Measurements from ENCODE around the gene TMEM266. TPM values are rescaled to one million over a fixed set of nuclear protein-coding genes. Genes with fewer than 3 reads are reported as not detected.

TMEM266 gene
- total and polyA plus RNA-seq, 9 donors, result 0.13 to 0.95 (median 0.47) TPM

- 43% methylated on average over 3 of the region's 4 CpGs for WGBS (ENCODE audit: insufficient coverage)
- H3K36me3 ChIP-seq (ENCODE audit: control insufficient read depth, insufficient read depth, low read length), result peaks cover 26% of the 10 kb centered on the region
Observed at GRCh38 chr15:76206325-76206976, 146.7 kb downstream of the TMEM266 start.

GRCh38 chr15:76208084-76208785, 148.4 kb downstream of the TMEM266 start:
- Histone ChIP-seq H3K4me1 (ENCODE audit: control insufficient read depth, insufficient read depth, low read length) (peaks cover 11% of the 10 kb centered on the region), H3K27me3 (ENCODE audit: control insufficient read depth, insufficient read depth, low read length) (no peaks in the 10 kb centered on the region), H3K36me3 (ENCODE audit: control insufficient read depth, insufficient read depth, low read length) (peaks cover 38% of the 10 kb centered on the region), H3K9me3 (replicated peaks; ENCODE audit: control insufficient read depth, low read depth, low read length) (no peaks in the 10 kb centered on the region), H3K27ac (ENCODE audit: low read length) (no peak overlapping the region), H3K4me3 (ENCODE audit: low read length) (no peak overlapping the region)
- 79% methylated on average over 5 of the region's 8 CpGs for WGBS (ENCODE audit: insufficient coverage)
- no peak for DNase-seq

More at GRCh38 chr15:76206325-76206976, 146.7 kb downstream of the TMEM266 start:
- no peak overlapping the region for H3K4me3 ChIP-seq (ENCODE audit: low read length)
- peaks cover 11% of the 10 kb centered on the region for H3K4me1 ChIP-seq (ENCODE audit: control insufficient read depth, insufficient read depth, low read length)
- no peaks in the 10 kb centered on the region for H3K9me3 ChIP-seq (replicated peaks; ENCODE audit: control insufficient read depth, low read depth, low read length)
- peak; percentile 54 for DNase-seq
- H3K27ac ChIP-seq (ENCODE audit: low read length), result no peak overlapping the region
- no peaks in the 10 kb centered on the region for H3K27me3 ChIP-seq (ENCODE audit: control insufficient read depth, insufficient read depth, low read length)

GRCh38 chr15:76208786-76209424, 149.1 kb downstream of the TMEM266 start:
- H3K4me3 ChIP-seq (ENCODE audit: low read length), result no peak overlapping the region
- H3K27ac ChIP-seq (ENCODE audit: low read length), result no peak overlapping the region
- no peaks in the 10 kb centered on the region for H3K27me3 ChIP-seq (ENCODE audit: control insufficient read depth, insufficient read depth, low read length)
- H3K36me3 ChIP-seq (ENCODE audit: control insufficient read depth, insufficient read depth, low read length), result peaks cover 45% of the 10 kb centered on the region
- DNase-seq, result no peak
- no peaks in the 10 kb centered on the region for H3K9me3 ChIP-seq (replicated peaks; ENCODE audit: control insufficient read depth, low read depth, low read length)
- WGBS (ENCODE audit: insufficient coverage), result 60% methylated on average over 2 of the region's 2 CpGs
- peaks cover 11% of the 10 kb centered on the region for H3K4me1 ChIP-seq (ENCODE audit: control insufficient read depth, insufficient read depth, low read length)

- DNase-seq, result no peak
- 100% methylated on average over 1 of the region's 1 CpG for WGBS (ENCODE audit: insufficient coverage)
- no peaks in the 10 kb centered on the region for H3K27me3 ChIP-seq (ENCODE audit: control insufficient read depth, insufficient read depth, low read length)
- peaks cover 50% of the 10 kb centered on the region for H3K36me3 ChIP-seq (ENCODE audit: control insufficient read depth, insufficient read depth, low read length)
- H3K9me3 ChIP-seq (replicated peaks; ENCODE audit: control insufficient read depth, low read depth, low read length), result no peaks in the 10 kb centered on the region
- peaks cover 11% of the 10 kb centered on the region for H3K4me1 ChIP-seq (ENCODE audit: control insufficient read depth, insufficient read depth, low read length)
- no peak overlapping the region for H3K27ac ChIP-seq (ENCODE audit: low read length)
- H3K4me3 ChIP-seq (ENCODE audit: low read length), result no peak overlapping the region
Observed at GRCh38 chr15:76209523-76209922, 149.7 kb downstream of the TMEM266 start.

DNA sequence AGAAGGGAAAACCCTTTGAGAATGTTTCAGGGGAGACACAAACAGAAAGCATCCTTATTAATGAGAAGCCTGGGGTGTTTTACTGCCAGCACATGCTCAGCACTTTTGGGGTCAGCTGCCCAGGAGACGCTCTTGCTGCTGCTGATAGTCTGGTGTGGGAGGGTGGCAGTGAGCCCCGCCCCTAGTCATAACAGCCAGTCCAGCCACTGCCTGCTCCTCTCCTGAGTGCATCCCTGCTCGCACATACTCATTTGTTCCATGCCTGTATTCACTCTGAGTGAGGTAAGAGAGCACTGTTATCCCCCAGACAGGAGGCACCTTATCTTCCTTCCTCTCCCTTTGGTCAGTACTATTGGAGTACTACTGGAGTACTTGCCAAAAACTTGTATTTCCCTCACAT, 150.2 kb downstream of the TMEM266 start:
- Histone ChIP-seq H3K27me3 (ENCODE audit: control insufficient read depth, insufficient read depth, low read length) (no peaks in the 10 kb centered on the region), H3K4me3 (ENCODE audit: low read length) (no peak overlapping the region), H3K4me1 (ENCODE audit: control insufficient read depth, insufficient read depth, low read length) (peaks cover 8% of the 10 kb centered on the region), H3K9me3 (replicated peaks; ENCODE audit: control insufficient read depth, low read depth, low read length) (no peaks in the 10 kb centered on the region), H3K36me3 (ENCODE audit: control insufficient read depth, insufficient read depth, low read length) (peaks cover 54% of the 10 kb centered on the region), H3K27ac (ENCODE audit: low read length) (no peak overlapping the region)
- no peak for DNase-seq
- WGBS (ENCODE audit: insufficient coverage), result 60% methylated on average over 1 of the region's 3 CpGs

DNA sequence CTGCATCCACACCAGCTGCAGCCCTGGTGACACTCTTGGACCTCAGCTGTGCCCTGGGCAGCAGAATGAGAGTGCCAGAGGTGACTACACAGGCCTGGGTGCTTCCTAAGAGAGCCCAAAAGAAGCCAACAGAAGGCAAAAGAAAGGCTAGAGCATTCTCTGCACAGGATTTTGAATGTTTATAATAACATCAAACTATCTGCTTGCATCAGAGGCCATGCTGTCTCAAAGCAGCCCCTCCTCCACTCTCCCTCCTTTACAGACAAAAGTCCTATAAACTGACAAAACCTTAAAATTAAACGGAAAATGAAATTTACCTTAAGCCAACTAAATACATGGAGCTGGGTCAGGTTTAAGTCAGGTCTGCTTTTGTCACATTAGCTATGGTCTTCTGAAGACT, 155.8 kb downstream of the TMEM266 start:
- H3K36me3 ChIP-seq (ENCODE audit: control insufficient read depth, insufficient read depth, low read length), result peaks cover 49% of the 10 kb centered on the region
- H3K4me3 ChIP-seq (ENCODE audit: low read length), result no peak overlapping the region
- no peaks in the 10 kb centered on the region for H3K4me1 ChIP-seq (ENCODE audit: control insufficient read depth, insufficient read depth, low read length)
- no peaks in the 10 kb centered on the region for H3K27me3 ChIP-seq (ENCODE audit: control insufficient read depth, insufficient read depth, low read length)
- no peak for DNase-seq
- no CpG with 5 or more reads among the region's 1 CpG for WGBS (ENCODE audit: insufficient coverage)
- peaks cover 3% of the 10 kb centered on the region for H3K9me3 ChIP-seq (replicated peaks; ENCODE audit: control insufficient read depth, low read depth, low read length)
- no peak overlapping the region for H3K27ac ChIP-seq (ENCODE audit: low read length)

GRCh38 chr15:76217029-76217881, 157.5 kb downstream of the TMEM266 start:
- peaks cover 3% of the 10 kb centered on the region for H3K9me3 ChIP-seq (replicated peaks; ENCODE audit: control insufficient read depth, low read depth, low read length)
- H3K36me3 ChIP-seq (ENCODE audit: control insufficient read depth, insufficient read depth, low read length), result peaks cover 37% of the 10 kb centered on the region
- no peaks in the 10 kb centered on the region for H3K4me1 ChIP-seq (ENCODE audit: control insufficient read depth, insufficient read depth, low read length)
- H3K27me3 ChIP-seq (ENCODE audit: control insufficient read depth, insufficient read depth, low read length), result no peaks in the 10 kb centered on the region
- H3K27ac ChIP-seq (ENCODE audit: low read length), result no peak overlapping the region
- H3K4me3 ChIP-seq (ENCODE audit: low read length), result no peak overlapping the region
- DNase-seq, result no peak
- WGBS (ENCODE audit: insufficient coverage), result 51% methylated on average over 3 of the region's 7 CpGs

- DNase-seq, result no peak
- H3K36me3 ChIP-seq (ENCODE audit: control insufficient read depth, insufficient read depth, low read length), result peaks cover 32% of the 10 kb centered on the region
- H3K27me3 ChIP-seq (ENCODE audit: control insufficient read depth, insufficient read depth, low read length), result no peaks in the 10 kb centered on the region
- no peaks in the 10 kb centered on the region for H3K4me1 ChIP-seq (ENCODE audit: control insufficient read depth, insufficient read depth, low read length)
- WGBS (ENCODE audit: insufficient coverage), result 94% methylated on average over 2 of the region's 5 CpGs
- H3K4me3 ChIP-seq (ENCODE audit: low read length), result no peak overlapping the region
- no peak overlapping the region for H3K27ac ChIP-seq (ENCODE audit: low read length)
- peaks cover 3% of the 10 kb centered on the region for H3K9me3 ChIP-seq (replicated peaks; ENCODE audit: control insufficient read depth, low read depth, low read length)
Observed at GRCh38 chr15:76217882-76218217, 158.1 kb downstream of the TMEM266 start.

DNA sequence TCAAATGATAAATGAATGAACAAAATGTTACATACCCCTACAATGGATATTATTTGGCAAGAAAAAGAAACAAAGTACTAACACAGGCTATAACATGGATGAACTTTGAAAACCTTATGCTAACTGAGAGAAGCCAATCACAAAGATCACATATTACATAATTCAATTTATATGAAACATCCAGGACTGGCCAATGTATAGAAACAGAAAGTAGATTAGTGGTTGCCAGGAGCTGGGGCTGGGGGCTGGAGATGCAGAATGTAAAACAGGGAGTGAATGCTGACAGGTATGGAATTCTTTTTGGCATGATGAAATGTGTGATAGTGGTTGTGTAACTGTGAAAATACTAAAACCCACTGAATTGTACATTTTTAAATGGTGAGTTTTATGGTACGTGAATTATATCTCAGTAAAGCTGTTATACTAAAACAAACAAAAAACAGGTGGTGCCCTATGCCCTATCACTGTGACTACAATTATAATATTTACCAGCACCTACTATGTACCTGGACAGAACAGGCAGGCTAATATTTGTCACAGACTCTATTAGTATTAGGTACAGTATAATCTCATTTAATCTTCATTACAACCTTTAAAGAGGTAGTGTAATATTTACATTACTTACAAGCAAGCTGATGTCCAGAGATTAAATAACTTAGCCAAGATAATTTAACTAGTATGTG, 161.4 kb downstream of the TMEM266 start:
- Histone ChIP-seq H3K4me1 (ENCODE audit: control insufficient read depth, insufficient read depth, low read length) (no peaks in the 10 kb centered on the region), H3K27ac (ENCODE audit: low read length) (no peak overlapping the region), H3K36me3 (ENCODE audit: control insufficient read depth, insufficient read depth, low read length) (peaks cover 16% of the 10 kb centered on the region), H3K4me3 (ENCODE audit: low read length) (no peak overlapping the region), H3K9me3 (replicated peaks; ENCODE audit: control insufficient read depth, low read depth, low read length) (peaks cover 3% of the 10 kb centered on the region), H3K27me3 (ENCODE audit: control insufficient read depth, insufficient read depth, low read length) (no peaks in the 10 kb centered on the region)
- DNase-seq, result no peak
- WGBS (ENCODE audit: insufficient coverage), result no CpG with 5 or more reads among the region's 1 CpG
